ENCODE results near the gene TMEFF1.
"Not testable (repeated sequence)": the region's sequence is repeated elsewhere in the genome, so short reads cannot be mapped to it uniquely, and the experiment has no call there.

The TMEFF1 gene

GRCh38 chr9:100498592-100498991, 25.6 kb downstream of the TMEFF1 start:
- no peak for DNase-seq

GRCh38 chr9:100499460-100499859, 26.5 kb downstream of the TMEFF1 start:
- DNase-seq: no peak

GRCh38 chr9:100499866-100500265, 26.9 kb downstream of the TMEFF1 start:
- no peak for DNase-seq

GRCh38 chr9:100505564-100506159, 32.7 kb downstream of the TMEFF1 start:
- DNase-seq: peak; percentile 8 to 43

- not testable (repeated sequence) for DNase-seq
Measured at GRCh38 chr9:100507350-100507749, 34.4 kb downstream of the TMEFF1 start.

GRCh38 chr9:100511205-100511604, 38.3 kb downstream of the TMEFF1 start:
- no peak for DNase-seq

GRCh38 chr9:100515578-100516494, 42.9 kb downstream of the TMEFF1 start:
- no peak for DNase-seq

GRCh38 chr9:100521282-100521681, 48.3 kb downstream of the TMEFF1 start:
- no peak for DNase-seq

- DNase-seq: no peak
Measured at GRCh38 chr9:100525563-100525962, 52.6 kb downstream of the TMEFF1 start.

GRCh38 chr9:100527180-100527794, 54.3 kb downstream of the TMEFF1 start:
- not testable (repeated sequence) for DNase-seq

GRCh38 chr9:100534401-100534800, 61.5 kb downstream of the TMEFF1 start:
- no peak for DNase-seq

- DNase-seq: no peak
Measured at GRCh38 chr9:100540327-100540726, 67.4 kb downstream of the TMEFF1 start.

- DNase-seq: no peak
Measured at GRCh38 chr9:100549048-100549447, 76.1 kb downstream of the TMEFF1 start.

GRCh38 chr9:100554935-100555401, 82.0 kb downstream of the TMEFF1 start:
- DNase-seq: no peak

GRCh38 chr9:100555471-100555870, 82.5 kb downstream of the TMEFF1 start:
- DNase-seq: no peak

- no peak for DNase-seq
Measured at GRCh38 chr9:100557053-100557452, 84.1 kb downstream of the TMEFF1 start.

GRCh38 chr9:100561256-100561655, 88.3 kb downstream of the TMEFF1 start:
- DNase-seq: no peak

GRCh38 chr9:100567856-100568255, 94.9 kb downstream of the TMEFF1 start:
- DNase-seq: no peak

- no peak for DNase-seq
Measured at GRCh38 chr9:100573655-100574260, 100.8 kb downstream of the TMEFF1 start.

GRCh38 chr9:100575006-100575405, 102.1 kb downstream of the TMEFF1 start:
- DNase-seq: no peak

- DNase-seq: no peak
Measured at GRCh38 chr9:100575765-100576386, 102.9 kb downstream of the TMEFF1 start.

- DNase-seq: no peak
Measured at GRCh38 chr9:100577776-100578448, 105.0 kb downstream of the TMEFF1 start, which contains the start of gene CAVIN4. Gene CAVIN4 (plus strand): TSS chr9:100578079. CDS start chr9:100578144, 65 bp downstream.

Measured in NCI-H524 (cell line).